BLaER1 treated with 17β-estradiol and CSF1 and Interleukin-3, amounts not matched to agents 10 nM and 100 nM (cell line): ENCODE results near the gene AQP2.

ENCODE experiments used
- H3K27ac ChIP-seq, 11 experiments: shearing (Covaris generic); formaldehyde crosslinking; 2 replicates each; pipeline ENCODE4 v1.8.1; 2022
- H3K27me3 ChIP-seq, 11 experiments: shearing (Covaris generic); formaldehyde crosslinking; 2 replicates each; pipeline ENCODE4 v1.8.1; 2022
- H3K36me3 ChIP-seq, 11 experiments: shearing (Covaris generic); formaldehyde crosslinking; 2 replicates each; pipeline ENCODE4 v1.8.1; 2022
- H3K4me1 ChIP-seq, 10 experiments: shearing (Covaris generic); formaldehyde crosslinking; 2 replicates each; pipeline ENCODE4 v1.8.1; 2022
- H3K4me2 ChIP-seq, 11 experiments: shearing (Covaris generic); formaldehyde crosslinking; 2 replicates each; pipeline ENCODE4 v1.8.1; 2022
- H3K4me3 ChIP-seq, 10 experiments: shearing (Covaris generic); formaldehyde crosslinking; 2 replicates each; pipeline ENCODE4 v1.8.1; 2022
- H3K9ac ChIP-seq, 11 experiments: shearing (Covaris generic); formaldehyde crosslinking; 2 replicates each; pipeline ENCODE4 v1.8.1; 2022
- H3K9me3 ChIP-seq, 11 experiments: shearing (Covaris generic); formaldehyde crosslinking; replicated peaks in 1 of 11; 2 replicates each; pipeline ENCODE4 v1.8.1; 2022
- H4K20me1 ChIP-seq, 11 experiments: shearing (Covaris generic); formaldehyde crosslinking; 2 replicates each; pipeline ENCODE4 v1.8.1; 2022
- Cebpa-rat ChIP-seq, 11 experiments: shearing (Covaris generic); IDR thresholded peaks; 2 replicates each; pipeline ENCODE4 v1.8.1; 2022

The AQP2 gene

DNA sequence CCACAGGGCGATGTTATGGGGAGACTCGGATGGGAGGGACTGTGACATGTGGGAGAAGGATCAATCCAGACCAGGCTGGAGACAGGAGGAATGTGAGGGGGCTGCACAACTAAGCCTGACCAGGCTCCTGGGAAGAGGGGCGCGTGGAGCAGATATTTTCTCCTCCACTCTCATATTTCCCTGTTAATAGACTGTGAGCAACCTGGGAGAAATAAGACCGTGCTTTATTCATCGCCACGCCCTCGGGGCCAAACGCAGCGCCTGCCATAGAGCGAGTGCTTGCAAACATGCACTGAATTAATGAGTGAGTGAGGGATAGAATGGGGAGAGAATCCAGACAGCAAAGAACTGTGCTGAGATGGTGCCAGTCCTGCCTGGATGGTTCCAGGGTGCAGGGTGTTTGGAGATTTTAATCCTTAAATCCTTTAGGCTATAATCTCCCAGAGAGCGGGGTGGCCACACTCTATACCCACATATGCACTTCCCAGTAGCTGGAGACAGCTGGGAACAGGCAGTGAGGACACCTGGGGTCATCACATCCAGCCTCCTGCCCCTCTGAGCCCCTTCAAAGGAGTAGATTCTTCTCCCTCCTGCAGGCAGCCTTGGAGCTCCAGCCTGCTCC is 33.3 kb upstream of the AQP2 start:
- Histone ChIP-seq H3K36me3 (no peaks in the 10 kb centered on the region), H3K9ac (no peak overlapping the region), H3K27me3 (no peaks in the 10 kb centered on the region), H3K27ac (no peak overlapping the region), H3K4me2 (no peak overlapping the region), H3K9me3 (no peaks in the 10 kb centered on the region), H4K20me1 (no peaks in the 10 kb centered on the region), H3K4me3 (no peak overlapping the region), H3K4me1 (peaks cover 0 to 42% (median 14%) of the 10 kb centered on the region in 10 experiments; a peak in 14 of 20 replicates)
- no peak for TF ChIP-seq Cebpa-rat (IDR thresholded peaks at IDR 0.05)

- Histone ChIP-seq H3K27ac (no peak overlapping the region), H3K4me2 (no peak overlapping the region)
Measured at GRCh38 chr12:49917788-49918173, 32.8 kb upstream of the AQP2 start.

DNA sequence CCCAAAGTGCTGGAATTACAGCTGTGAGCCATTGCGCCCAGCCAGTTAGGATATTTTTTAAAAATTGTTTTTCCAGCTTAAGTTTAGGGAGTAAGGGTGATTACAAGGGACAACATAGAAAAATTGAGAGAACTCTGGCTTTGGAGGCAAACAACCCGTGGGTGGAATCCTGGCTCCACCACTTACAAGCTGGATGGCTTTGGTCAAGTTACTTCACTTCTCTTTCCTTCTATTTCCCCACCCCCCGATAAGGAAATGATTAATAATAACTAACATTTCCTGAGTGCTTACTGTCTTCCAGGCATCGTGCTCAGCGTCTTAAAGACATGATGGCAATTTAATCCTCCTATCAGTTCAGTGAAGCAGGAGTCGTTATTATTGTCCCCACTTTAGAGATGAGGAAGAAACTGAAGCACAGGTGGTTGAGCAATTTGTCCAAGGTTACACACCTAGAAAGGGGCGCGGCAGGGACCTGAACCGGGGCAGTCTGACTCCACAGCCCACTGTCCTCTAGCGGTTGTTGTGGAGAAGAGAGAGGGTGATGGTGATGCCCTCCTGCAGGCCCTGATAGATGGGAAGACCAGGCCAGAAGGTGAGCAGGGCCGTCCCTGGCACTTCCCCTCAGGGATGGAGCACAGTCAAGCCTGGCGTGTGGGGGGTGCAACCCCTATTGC is 30.2 kb upstream of the AQP2 start:
- Histone ChIP-seq H3K27me3 (no peaks in the 10 kb centered on the region), H3K4me1 (peaks cover 0 to 52% (median 14%) of the 10 kb centered on the region in 10 experiments; a peak in 14 of 20 replicates), H3K27ac (peak overlapping the region in 5 of 11 experiments; percentile 13 to 78 (median 59); a peak in 9 of 22 replicates), H3K9me3 (no peaks in the 10 kb centered on the region), H3K36me3 (no peaks in the 10 kb centered on the region), H4K20me1 (no peaks in the 10 kb centered on the region), H3K4me2 (peak overlapping the region in 10 of 11 experiments; percentile 13 to 86 (median 54); a peak in 17 of 22 replicates), H3K4me3 (no peak overlapping the region), H3K9ac (peak overlapping the region in 2 of 11 experiments; percentile 54 to 61; a peak in 5 of 22 replicates)
- no peak for TF ChIP-seq Cebpa-rat (IDR thresholded peaks at IDR 0.05)

More at GRCh38 chr12:49917788-49918173, 32.8 kb upstream of the AQP2 start:
- H3K36me3 ChIP-seq: no peaks in the 10 kb centered on the region
- no peak overlapping the region for H3K4me3 ChIP-seq
- no peak for TF ChIP-seq Cebpa-rat (IDR thresholded peaks at IDR 0.05)
- no peaks in the 10 kb centered on the region for H3K27me3 ChIP-seq
- H3K9ac ChIP-seq: no peak overlapping the region
- no peaks in the 10 kb centered on the region for H4K20me1 ChIP-seq
- no peaks in the 10 kb centered on the region for H3K9me3 ChIP-seq
- peaks cover 0 to 44% (median 14%) of the 10 kb centered on the region in 10 experiments; a peak in 14 of 20 replicates for H3K4me1 ChIP-seq

DNA sequence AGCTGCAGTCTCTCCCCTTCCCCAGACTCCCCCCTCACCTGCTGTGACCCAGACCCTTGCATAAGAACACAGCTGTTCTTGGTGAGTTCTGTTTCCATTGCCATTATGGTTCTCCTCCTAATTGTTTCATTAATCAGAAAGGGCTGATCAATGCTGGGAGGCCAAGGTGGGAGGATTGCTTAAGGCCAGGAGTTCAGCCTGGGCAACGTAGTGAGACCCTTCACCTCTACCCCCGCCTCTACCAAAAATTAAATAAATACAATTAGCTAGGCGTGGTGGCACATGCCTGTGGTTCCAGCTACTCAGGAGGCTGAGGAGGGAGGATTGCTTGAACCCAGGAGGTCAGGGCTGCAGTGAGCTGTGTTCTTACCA is 29.6 kb upstream of the AQP2 start:
- H4K20me1 ChIP-seq: no peaks in the 10 kb centered on the region
- H3K27me3 ChIP-seq: no peaks in the 10 kb centered on the region
- H3K4me3 ChIP-seq: no peak overlapping the region
- H3K27ac ChIP-seq: peak overlapping the region in 5 of 11 experiments; percentile 13 to 78 (median 59); a peak in 8 of 22 replicates
- no peak for TF ChIP-seq Cebpa-rat (IDR thresholded peaks at IDR 0.05)
- peaks cover 0 to 57% (median 14%) of the 10 kb centered on the region in 10 experiments; a peak in 14 of 20 replicates for H3K4me1 ChIP-seq
- peak overlapping the region in 9 of 11 experiments; percentile 19 to 86 (median 63); a peak in 14 of 22 replicates for H3K4me2 ChIP-seq
- no peaks in the 10 kb centered on the region for H3K36me3 ChIP-seq
- peak overlapping the region in 2 of 11 experiments; percentile 54 to 61; a peak in 5 of 22 replicates for H3K9ac ChIP-seq
- H3K9me3 ChIP-seq: no peaks in the 10 kb centered on the region

DNA sequence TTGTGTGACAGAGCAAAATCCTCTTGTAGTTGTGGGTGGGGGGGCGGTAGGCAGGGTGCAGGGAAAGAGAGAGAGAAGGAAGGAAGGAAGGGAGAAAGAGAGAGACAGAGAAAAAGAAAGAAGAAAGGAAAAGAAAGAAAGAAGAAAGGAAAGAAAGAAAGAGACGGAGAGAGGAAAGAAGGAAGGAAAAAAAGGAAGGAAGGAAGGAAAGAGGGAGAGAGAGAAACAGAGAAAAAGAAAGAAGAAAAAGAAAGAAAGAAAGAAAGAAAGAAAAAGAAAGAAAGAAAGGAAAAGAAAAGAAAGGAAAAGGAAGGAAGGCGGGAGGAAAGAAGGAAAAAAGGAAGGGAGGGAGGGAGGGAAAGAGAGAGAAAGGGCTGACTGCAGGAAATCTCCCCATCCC is 29.2 kb upstream of the AQP2 start:
- no peak overlapping the region for H3K9ac ChIP-seq
- no peaks in the 10 kb centered on the region for H4K20me1 ChIP-seq
- H3K4me3 ChIP-seq: no peak overlapping the region
- H3K36me3 ChIP-seq: no peaks in the 10 kb centered on the region
- peaks cover 0 to 61% (median 14%) of the 10 kb centered on the region in 10 experiments; a peak in 14 of 20 replicates for H3K4me1 ChIP-seq
- no peak for TF ChIP-seq Cebpa-rat (IDR thresholded peaks at IDR 0.05)
- no peaks in the 10 kb centered on the region for H3K27me3 ChIP-seq
- H3K4me2 ChIP-seq: peak overlapping the region in 6 of 11 experiments; percentile 35 to 86 (median 68); a peak in 9 of 22 replicates
- peak overlapping the region in 3 of 11 experiments; percentile 44 to 78 (median 74); a peak in 5 of 22 replicates for H3K27ac ChIP-seq
- no peaks in the 10 kb centered on the region for H3K9me3 ChIP-seq

DNA sequence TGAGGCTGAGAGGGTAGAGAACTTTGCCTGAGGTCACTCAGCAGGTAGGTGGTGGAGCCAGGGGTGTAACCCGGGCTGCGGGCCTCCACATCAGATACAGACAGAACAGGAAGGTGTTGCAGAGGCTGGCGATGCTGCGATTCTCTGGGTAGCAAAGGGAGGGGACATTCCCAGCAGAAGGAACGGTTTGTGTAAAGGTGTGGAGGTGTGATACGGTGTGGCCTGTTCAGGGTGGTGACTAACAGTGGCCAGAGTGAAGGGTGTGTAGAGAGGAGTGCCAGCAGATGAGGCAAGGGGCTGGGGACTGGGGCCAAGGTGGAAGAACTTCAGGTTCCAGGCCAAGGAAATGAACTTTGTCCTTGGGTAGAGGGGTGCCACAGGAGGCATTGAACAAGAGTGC is 28.6 kb upstream of the AQP2 start:
- Histone ChIP-seq H3K4me3 (no peak overlapping the region), H3K4me1 (peaks cover 0 to 64% (median 14%) of the 10 kb centered on the region in 10 experiments; a peak in 14 of 20 replicates), H3K36me3 (no peaks in the 10 kb centered on the region), H3K9me3 (no peaks in the 10 kb centered on the region), H3K27me3 (no peaks in the 10 kb centered on the region), H3K9ac (no peak overlapping the region), H4K20me1 (no peaks in the 10 kb centered on the region), H3K4me2 (peak overlapping the region in 2 of 11 experiments; percentile 18 to 86; a peak in 2 of 22 replicates), H3K27ac (0 out of 22 replicates have a peak overlapping the region, but pooled peaks of 1 of the 11 experiments have one; percentile 2)
- no peak for TF ChIP-seq Cebpa-rat (IDR thresholded peaks at IDR 0.05)

DNA sequence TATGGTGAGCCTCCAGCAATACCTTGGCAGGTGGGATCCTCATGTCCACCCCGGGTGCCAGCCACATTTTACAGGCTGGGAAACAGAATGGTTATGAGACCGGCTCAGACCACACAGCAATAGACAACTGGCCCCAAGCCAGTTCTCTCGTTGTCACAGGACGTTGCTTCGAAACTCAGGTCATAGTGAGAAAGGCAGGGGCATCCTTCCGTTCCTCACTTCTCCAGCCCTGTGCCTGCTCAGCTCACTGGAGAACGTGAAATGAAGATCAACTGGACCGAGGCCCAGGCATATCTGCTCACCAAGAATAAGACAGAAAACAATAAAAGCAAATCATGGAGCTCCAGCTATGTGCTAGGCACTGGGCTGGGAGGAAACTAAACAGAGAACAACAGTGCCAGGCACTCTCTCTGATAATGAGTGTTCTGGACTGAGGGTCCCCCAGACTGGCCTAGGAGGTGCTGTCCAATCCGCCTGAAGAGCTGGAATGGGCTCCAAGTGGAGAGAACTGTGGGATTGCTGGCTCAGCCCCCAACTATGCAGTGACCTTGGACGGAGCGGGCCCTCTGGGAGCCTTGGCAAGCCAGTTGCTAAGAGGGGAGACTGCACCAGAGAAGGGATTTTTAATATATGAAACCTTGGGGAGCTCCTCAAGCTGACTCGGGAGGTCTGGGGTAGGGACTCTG is 28.0 kb upstream of the AQP2 start:
- Histone ChIP-seq H3K27me3 (no peaks in the 10 kb centered on the region), H3K9ac (no peak overlapping the region), H4K20me1 (no peaks in the 10 kb centered on the region), H3K9me3 (no peaks in the 10 kb centered on the region), H3K4me3 (no peak overlapping the region), H3K4me2 (peak overlapping the region in 1 of 11 experiments; percentile 86; a peak in 2 of 22 replicates), H3K27ac (0 out of 22 replicates have a peak overlapping the region, but pooled peaks of 1 of the 11 experiments have one; percentile 2), H3K36me3 (no peaks in the 10 kb centered on the region), H3K4me1 (peaks cover 0 to 64% (median 14%) of the 10 kb centered on the region in 10 experiments; a peak in 14 of 20 replicates)
- TF ChIP-seq Cebpa-rat (IDR thresholded peaks at IDR 0.05): no peak

- no peaks in the 10 kb centered on the region for H3K27me3 ChIP-seq
- no peaks in the 10 kb centered on the region for H4K20me1 ChIP-seq
- TF ChIP-seq Cebpa-rat (IDR thresholded peaks at IDR 0.05): no peak
- no peaks in the 10 kb centered on the region for H3K9me3 ChIP-seq
- H3K4me3 ChIP-seq: no peak overlapping the region
- H3K4me2 ChIP-seq: no peak overlapping the region
- H3K36me3 ChIP-seq: no peaks in the 10 kb centered on the region
- no peak overlapping the region for H3K9ac ChIP-seq
- H3K4me1 ChIP-seq: peaks cover 0 to 62% (median 14%) of the 10 kb centered on the region in 10 experiments; a peak in 14 of 20 replicates
- H3K27ac ChIP-seq: no peak overlapping the region
Measured at GRCh38 chr12:49923035-49923644, 27.4 kb upstream of the AQP2 start.
